ES-I3 (cell line): ENCODE data around the gene OR10H3.
"Not testable (repeated sequence)": the region's sequence is repeated elsewhere in the genome, so short reads cannot be mapped to it uniquely, and the experiment has no call there.

Experiments used
- H3K36me3 ChIP-seq: 2 replicates; pipeline ENCODE4 v1.6.1; 2013; ENCODE audit warnings: mild to moderate bottlenecking, low read length, control low read depth, moderate library complexity; ENCODE audit not compliant: insufficient read depth
- H3K4me1 ChIP-seq: 2 replicates; pipeline ENCODE4 v1.6.1; 2013; ENCODE audit warnings: mild to moderate bottlenecking, control low read depth, low read length; ENCODE audit not compliant: insufficient read depth
- H3K9ac ChIP-seq: 2 replicates; pipeline ENCODE4 v1.6.1; 2013; ENCODE audit warnings: low read depth, mild to moderate bottlenecking, low read length, moderate library complexity
- H3K9me3 ChIP-seq: 2 replicates; pipeline ENCODE4 v1.6.1; 2013; ENCODE audit warnings: mild to moderate bottlenecking, low read length, moderate library complexity; ENCODE audit not compliant: control insufficient read depth, insufficient read depth

OR10H3 gene

GRCh38 chr19:15758379-15758778, 20.6 kb downstream of the OR10H3 start:
- Histone ChIP-seq H3K36me3 (no peaks in the 10 kb centered on the region), H3K9ac (no peak overlapping the region), H3K9me3 (no peaks in the 10 kb centered on the region), H3K4me1 (no peaks in the 10 kb centered on the region)

- Histone ChIP-seq H3K36me3 (no peaks in the 10 kb centered on the region), H3K9ac (peak overlapping the region; percentile 26; the same call in 1 of the 2 replicates), H3K9me3 (no peaks in the 10 kb centered on the region), H3K4me1 (no peaks in the 10 kb centered on the region)
Observed at GRCh38 chr19:15759962-15760565, 22.3 kb downstream of the OR10H3 start.

GRCh38 chr19:15769586-15769985, 31.8 kb downstream of the OR10H3 start:
- Histone ChIP-seq H3K9ac (no peak overlapping the region), H3K4me1 (no peaks in the 10 kb centered on the region), H3K36me3 (no peaks in the 10 kb centered on the region), H3K9me3 (no peaks in the 10 kb centered on the region)

GRCh38 chr19:15774159-15774558, 36.4 kb downstream of the OR10H3 start:
- H3K36me3 ChIP-seq, H3K9ac ChIP-seq, H3K9me3 ChIP-seq, H3K4me1 ChIP-seq: not testable (repeated sequence)

- Histone ChIP-seq H3K9ac (no peak overlapping the region), H3K36me3 (no peaks in the 10 kb centered on the region), H3K4me1 (no peaks in the 10 kb centered on the region; the same call in 1 of the 2 replicates), H3K9me3 (no peaks in the 10 kb centered on the region)
Observed at GRCh38 chr19:15775249-15775648, 37.5 kb downstream of the OR10H3 start.

- Histone ChIP-seq H3K4me1 (no peaks in the 10 kb centered on the region; the same call in 1 of the 2 replicates), H3K9ac (no peak overlapping the region), H3K36me3 (no peaks in the 10 kb centered on the region), H3K9me3 (no peaks in the 10 kb centered on the region)
Observed at GRCh38 chr19:15776264-15776663, 38.5 kb downstream of the OR10H3 start.

- Histone ChIP-seq H3K4me1 (no peaks in the 10 kb centered on the region; the same call in 1 of the 2 replicates), H3K36me3 (no peaks in the 10 kb centered on the region), H3K9me3 (no peaks in the 10 kb centered on the region), H3K9ac (no peak overlapping the region)
Observed at GRCh38 chr19:15776991-15777970, 39.5 kb downstream of the OR10H3 start.

GRCh38 chr19:15779756-15780476, 42.1 kb downstream of the OR10H3 start:
- Histone ChIP-seq H3K4me1 (no peaks in the 10 kb centered on the region; the same call in 1 of the 2 replicates), H3K9me3 (no peaks in the 10 kb centered on the region), H3K36me3 (no peaks in the 10 kb centered on the region), H3K9ac (no peak overlapping the region)

- Histone ChIP-seq H3K9ac (no peak overlapping the region), H3K4me1 (no peaks in the 10 kb centered on the region; the same call in 1 of the 2 replicates), H3K36me3 (no peaks in the 10 kb centered on the region), H3K9me3 (no peaks in the 10 kb centered on the region)
Observed at GRCh38 chr19:15780610-15781418, 43.0 kb downstream of the OR10H3 start.

- Histone ChIP-seq H3K4me1 (no peaks in the 10 kb centered on the region; the same call in 1 of the 2 replicates), H3K9ac (no peak overlapping the region), H3K9me3 (no peaks in the 10 kb centered on the region), H3K36me3 (no peaks in the 10 kb centered on the region)
Observed at GRCh38 chr19:15781661-15782060, 43.9 kb downstream of the OR10H3 start.

- Histone ChIP-seq H3K9ac (no peak overlapping the region), H3K9me3 (no peaks in the 10 kb centered on the region), H3K4me1 (no peaks in the 10 kb centered on the region; the same call in 1 of the 2 replicates), H3K36me3 (no peaks in the 10 kb centered on the region)
Observed at GRCh38 chr19:15782211-15782610, 44.4 kb downstream of the OR10H3 start.

- H3K9me3 ChIP-seq, H3K36me3 ChIP-seq, H3K4me1 ChIP-seq, H3K9ac ChIP-seq: not testable (repeated sequence)
Observed at GRCh38 chr19:15782896-15783295, 45.1 kb downstream of the OR10H3 start.

- no peaks in the 10 kb centered on the region for H3K4me1 ChIP-seq
- no peaks in the 10 kb centered on the region for H3K36me3 ChIP-seq
- no peak within 1 kb of the TSS for H3K9ac ChIP-seq
- no peaks in the 10 kb centered on the region for H3K9me3 ChIP-seq
Observed at GRCh38 chr19:15787611-15788155, 49.9 kb downstream of the OR10H3 start, which contains the start of gene OR10H5. Gene OR10H5 (plus strand): TSS chr19:15787661. CDS start chr19:15794049, 6,388 bp downstream.
